Memory B cell (primary cell): Measurements from ENCODE around the gene PHF3.

ENCODE experiments used
- ATAC-seq: fragments of 150-1000 bp; cut with Tn5 transposase; 2 replicates; pipeline ENCODE4 v1.10.0; 2021; ENCODE audit warnings: low read depth, mild to moderate bottlenecking, moderate library complexity
- DNase-seq, 2 donors: peaks; one replicate each; pipeline ENCODE4 v3.0.0; 2022; ENCODE audit warnings: low spot score in 2 of 2
- H3K27ac Mint-ChIP-seq: one replicate; pipeline ENCODE4 v1.8.0; 2022; ENCODE audit warnings: mild to moderate bottlenecking, moderate library complexity, mixed read lengths
- H3K27me3 Mint-ChIP-seq: one replicate; pipeline ENCODE4 v1.8.0; 2022; ENCODE audit warnings: mixed read lengths
- H3K36me3 Mint-ChIP-seq: one replicate; pipeline ENCODE4 v1.8.0; 2022; ENCODE audit warnings: mild to moderate bottlenecking, mixed read lengths
- H3K4me1 Mint-ChIP-seq: one replicate; pipeline ENCODE4 v1.8.0; 2022; ENCODE audit warnings: mixed read lengths
- H3K4me3 Mint-ChIP-seq: one replicate; pipeline ENCODE4 v1.8.0; 2022; ENCODE audit warnings: mild to moderate bottlenecking, moderate library complexity, mixed read lengths
- H3K9me3 Mint-ChIP-seq: one replicate; pipeline ENCODE4 v1.8.0; 2022; ENCODE audit warnings: mixed read lengths

The PHF3 gene, protein sequence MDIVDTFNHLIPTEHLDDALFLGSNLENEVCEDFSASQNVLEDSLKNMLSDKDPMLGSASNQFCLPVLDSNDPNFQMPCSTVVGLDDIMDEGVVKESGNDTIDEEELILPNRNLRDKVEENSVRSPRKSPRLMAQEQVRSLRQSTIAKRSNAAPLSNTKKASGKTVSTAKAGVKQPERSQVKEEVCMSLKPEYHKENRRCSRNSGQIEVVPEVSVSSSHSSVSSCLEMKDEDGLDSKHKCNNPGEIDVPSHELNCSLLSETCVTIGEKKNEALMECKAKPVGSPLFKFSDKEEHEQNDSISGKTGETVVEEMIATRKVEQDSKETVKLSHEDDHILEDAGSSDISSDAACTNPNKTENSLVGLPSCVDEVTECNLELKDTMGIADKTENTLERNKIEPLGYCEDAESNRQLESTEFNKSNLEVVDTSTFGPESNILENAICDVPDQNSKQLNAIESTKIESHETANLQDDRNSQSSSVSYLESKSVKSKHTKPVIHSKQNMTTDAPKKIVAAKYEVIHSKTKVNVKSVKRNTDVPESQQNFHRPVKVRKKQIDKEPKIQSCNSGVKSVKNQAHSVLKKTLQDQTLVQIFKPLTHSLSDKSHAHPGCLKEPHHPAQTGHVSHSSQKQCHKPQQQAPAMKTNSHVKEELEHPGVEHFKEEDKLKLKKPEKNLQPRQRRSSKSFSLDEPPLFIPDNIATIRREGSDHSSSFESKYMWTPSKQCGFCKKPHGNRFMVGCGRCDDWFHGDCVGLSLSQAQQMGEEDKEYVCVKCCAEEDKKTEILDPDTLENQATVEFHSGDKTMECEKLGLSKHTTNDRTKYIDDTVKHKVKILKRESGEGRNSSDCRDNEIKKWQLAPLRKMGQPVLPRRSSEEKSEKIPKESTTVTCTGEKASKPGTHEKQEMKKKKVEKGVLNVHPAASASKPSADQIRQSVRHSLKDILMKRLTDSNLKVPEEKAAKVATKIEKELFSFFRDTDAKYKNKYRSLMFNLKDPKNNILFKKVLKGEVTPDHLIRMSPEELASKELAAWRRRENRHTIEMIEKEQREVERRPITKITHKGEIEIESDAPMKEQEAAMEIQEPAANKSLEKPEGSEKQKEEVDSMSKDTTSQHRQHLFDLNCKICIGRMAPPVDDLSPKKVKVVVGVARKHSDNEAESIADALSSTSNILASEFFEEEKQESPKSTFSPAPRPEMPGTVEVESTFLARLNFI (N-terminal part only)

DNA sequence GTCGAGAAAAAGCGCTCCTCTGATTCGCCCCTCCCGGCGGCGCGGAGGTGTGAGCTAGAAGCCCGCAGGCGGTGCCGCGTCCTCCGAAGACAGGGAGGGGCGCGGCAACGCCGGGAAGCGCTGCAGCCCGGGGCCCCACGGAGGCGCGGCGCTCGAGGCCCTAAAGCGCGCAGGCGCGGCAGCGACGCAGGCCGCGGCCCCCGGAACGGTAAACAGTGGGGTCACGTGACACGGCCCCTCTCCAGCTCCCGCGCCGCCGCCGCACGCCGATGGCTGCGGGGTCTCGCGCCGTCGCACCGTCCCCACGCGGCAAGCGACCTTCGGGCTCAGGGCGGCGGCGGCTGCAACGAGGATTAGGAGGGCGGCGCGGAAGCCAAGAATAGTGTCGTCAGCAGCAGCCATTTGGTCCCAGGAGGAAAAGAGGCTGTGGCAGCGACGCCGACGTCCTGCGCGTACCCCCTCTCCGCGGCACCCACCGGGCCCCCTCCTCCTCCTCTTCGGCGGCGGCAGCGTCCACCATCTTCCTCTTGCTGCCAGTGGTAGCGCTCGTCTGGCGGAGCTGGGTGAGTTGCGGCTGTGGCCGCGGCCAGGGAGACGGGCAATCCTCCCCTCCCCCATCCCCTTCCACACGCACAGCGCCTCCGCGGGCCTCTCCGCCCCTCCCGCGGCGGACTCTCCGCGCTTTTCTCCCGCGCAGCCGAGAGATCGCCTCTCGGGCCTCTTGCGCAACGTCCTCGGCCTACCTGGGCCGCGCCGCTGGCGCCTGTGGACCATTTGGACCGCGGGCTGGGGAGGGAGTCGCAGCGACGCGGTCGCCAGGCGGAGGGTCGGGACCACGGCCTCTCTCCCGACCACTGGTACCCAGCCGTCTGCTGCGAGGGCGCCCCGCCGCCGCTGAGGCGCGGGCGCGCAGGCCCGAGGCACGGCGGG, at the start of gene PHF3:
TSS of gene PHF3 (plus strand) at position 215 of the 930 bp plus-strand sequence. CDS start 10,750 bp downstream, outside the sequence.
- Mint-ChIP-seq H3K4me3 (peak within 1 kb of the TSS; percentile 96), H3K36me3 (no peaks in the 10 kb centered on the region), H3K27ac (peak within 1 kb of the TSS; percentile 99), H3K4me1 (peaks cover 28% of the 10 kb centered on the region), H3K9me3 (no peaks in the 10 kb centered on the region), H3K27me3 (no peaks in the 10 kb centered on the region)
- DNase-seq = peak; percentile 88 to 90
- ATAC-seq = peak; percentile 84

DNA sequence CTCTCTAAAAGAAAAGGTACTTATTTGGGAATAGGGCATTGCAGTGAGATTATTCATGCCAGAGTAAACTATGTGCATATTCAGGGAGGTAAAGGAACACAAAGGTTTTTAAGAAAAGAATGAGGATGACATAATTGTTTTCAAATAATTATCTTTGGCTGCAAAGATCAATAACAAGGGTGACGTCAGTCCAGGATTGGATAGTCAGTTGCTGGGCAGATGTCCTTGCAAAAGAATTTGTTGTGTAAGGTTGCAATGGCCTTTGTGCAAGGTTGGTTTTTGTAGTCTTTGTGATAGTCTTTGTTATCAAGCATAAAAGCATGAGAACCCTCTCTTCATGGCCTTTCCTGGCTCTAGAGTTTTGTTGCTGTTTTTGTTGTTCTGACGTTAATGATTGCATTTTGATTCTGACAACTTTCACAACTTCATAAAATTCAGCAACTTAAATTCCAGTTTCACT, 45.6 kb upstream of the PHF3 start:
- DNase-seq (no peak), ATAC-seq (no peak)
- Mint-ChIP-seq H3K27ac (no peak overlapping the region), H3K9me3 (no peaks in the 10 kb centered on the region), H3K36me3 (no peaks in the 10 kb centered on the region), H3K27me3 (peaks cover 5% of the 10 kb centered on the region), H3K4me1 (no peaks in the 10 kb centered on the region), H3K4me3 (no peak overlapping the region)

DNA sequence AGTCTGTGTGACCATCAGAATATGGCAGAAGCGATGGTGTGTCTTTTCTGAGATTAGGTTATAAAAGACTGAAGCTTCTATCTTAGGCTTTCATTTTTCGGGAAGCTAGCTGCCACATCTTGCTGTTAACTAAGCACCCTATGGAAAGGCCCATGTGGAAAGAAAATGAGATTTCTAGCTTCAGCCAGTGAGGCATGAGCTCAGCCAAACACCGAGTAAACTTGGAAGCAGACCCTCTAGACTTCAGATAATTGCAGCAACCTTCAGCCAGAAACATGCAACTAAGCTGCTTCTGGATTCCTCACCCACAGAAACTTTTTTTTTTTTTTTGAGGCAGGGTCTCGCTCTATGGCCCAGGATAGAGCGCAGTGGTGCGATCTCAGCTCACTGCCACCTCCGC, 42.7 kb upstream of the PHF3 start:
- Mint-ChIP-seq H3K27ac (no peak overlapping the region), H3K4me1 (peaks cover 1% of the 10 kb centered on the region), H3K27me3 (peaks cover 1% of the 10 kb centered on the region), H3K4me3 (no peak overlapping the region), H3K36me3 (no peaks in the 10 kb centered on the region), H3K9me3 (no peaks in the 10 kb centered on the region)
- DNase-seq (no peak), ATAC-seq (no peak)

DNA sequence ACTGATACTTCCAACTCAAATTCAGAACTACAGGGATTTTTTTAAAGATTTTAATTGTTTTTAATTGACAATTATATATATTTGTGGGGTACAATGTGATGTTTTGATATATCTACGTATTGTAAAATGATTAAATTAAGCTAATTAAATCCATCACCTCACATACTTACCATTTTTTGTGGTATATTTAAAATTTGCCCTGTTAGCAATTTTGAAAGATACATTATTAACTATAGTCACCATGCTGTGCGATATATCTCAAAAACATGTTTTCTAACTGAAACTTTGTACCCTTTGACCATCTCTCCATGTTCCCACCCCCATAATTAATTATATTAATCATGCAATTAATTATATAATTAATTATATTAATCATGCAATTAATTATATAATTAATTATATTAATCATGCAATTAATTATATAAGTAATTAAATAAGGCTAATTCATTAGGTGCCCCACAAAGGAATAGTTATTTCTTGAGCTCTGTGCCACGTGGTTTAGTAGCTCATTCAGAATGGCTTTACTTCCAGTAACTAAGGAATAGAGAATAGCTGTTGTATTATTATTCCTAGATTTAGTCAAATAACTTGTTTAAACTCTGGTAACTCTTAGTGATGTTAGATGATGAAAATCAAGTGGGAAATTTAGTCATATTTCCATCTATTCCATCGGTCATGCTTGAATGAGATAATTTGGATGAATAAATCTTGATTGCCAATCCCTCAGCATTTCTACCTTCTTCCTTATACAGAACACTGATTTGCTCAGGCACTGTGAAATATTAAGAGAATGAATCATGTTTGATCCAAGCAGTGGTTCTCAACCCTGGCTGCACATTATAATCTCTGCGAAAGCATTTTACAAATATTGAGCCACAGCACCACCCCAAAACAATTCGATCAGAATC, 38.2 kb upstream of the PHF3 start:
- no peaks in the 10 kb centered on the region for H3K9me3 Mint-ChIP-seq
- ATAC-seq = no peak

DNA sequence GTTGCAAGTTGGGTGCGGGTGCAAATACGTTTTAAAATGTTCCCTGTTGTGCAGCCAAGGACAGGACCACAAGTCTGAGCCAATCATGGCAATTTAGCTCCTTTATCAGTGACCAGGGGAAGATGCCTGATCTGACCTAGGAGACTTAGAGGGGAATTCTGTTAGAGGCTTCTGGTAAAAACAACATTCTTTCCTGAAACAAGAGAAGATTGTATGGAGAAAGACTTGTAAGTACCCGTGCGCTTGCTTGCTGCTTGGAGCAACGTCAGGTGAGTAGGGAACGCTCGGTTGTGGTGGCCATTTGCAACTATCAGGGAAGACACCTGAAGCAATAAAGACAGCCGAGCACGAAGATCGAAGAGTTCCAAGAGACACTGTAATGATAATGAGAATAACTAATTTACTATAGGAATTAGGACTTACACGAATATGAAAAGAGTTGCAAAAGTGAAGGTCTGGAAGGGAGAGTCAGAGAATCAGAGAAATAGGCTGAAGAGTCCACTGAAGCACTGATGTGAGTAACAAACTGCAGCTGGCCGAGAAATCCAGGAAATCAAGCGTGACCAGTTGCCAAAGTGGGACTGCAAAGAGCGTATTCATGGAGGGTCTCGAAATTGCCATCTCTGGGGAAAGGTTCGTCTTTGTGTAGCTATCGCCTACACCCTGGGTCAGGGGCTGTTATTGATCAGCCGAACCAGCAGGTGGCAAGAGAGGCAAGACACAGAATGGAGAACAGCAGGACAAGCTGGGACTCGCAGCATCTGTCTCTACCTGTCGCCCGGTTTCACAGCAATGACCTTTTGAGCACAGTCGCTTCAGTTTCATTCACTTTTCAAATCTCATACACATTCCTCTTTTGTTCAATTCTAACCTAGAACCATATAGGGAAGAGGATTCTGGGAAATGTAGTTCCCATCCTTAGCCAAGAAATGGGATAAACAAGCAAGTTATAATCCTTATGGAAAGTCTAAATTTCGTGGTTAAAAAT, 37.3 kb upstream of the PHF3 start:
- H3K9me3 Mint-ChIP-seq = no peaks in the 10 kb centered on the region
- no peaks in the 10 kb centered on the region for H3K36me3 Mint-ChIP-seq
- ATAC-seq (peak; percentile 99), DNase-seq (peak; percentile 59 to 70)
- peak overlapping the region; percentile 87 for H3K4me3 Mint-ChIP-seq
- peaks cover 12% of the 10 kb centered on the region for H3K4me1 Mint-ChIP-seq
- H3K27ac Mint-ChIP-seq = peak overlapping the region; percentile 68
- peaks cover 1% of the 10 kb centered on the region for H3K27me3 Mint-ChIP-seq

More for the DNA sequence above, 38.2 kb upstream of the PHF3 start:
- no peak for DNase-seq
- no peaks in the 10 kb centered on the region for H3K36me3 Mint-ChIP-seq
- peak overlapping the region; percentile 87 for H3K4me3 Mint-ChIP-seq
- H3K4me1 Mint-ChIP-seq = peaks cover 12% of the 10 kb centered on the region
- no peak overlapping the region for H3K27ac Mint-ChIP-seq
- peaks cover 1% of the 10 kb centered on the region for H3K27me3 Mint-ChIP-seq

DNA sequence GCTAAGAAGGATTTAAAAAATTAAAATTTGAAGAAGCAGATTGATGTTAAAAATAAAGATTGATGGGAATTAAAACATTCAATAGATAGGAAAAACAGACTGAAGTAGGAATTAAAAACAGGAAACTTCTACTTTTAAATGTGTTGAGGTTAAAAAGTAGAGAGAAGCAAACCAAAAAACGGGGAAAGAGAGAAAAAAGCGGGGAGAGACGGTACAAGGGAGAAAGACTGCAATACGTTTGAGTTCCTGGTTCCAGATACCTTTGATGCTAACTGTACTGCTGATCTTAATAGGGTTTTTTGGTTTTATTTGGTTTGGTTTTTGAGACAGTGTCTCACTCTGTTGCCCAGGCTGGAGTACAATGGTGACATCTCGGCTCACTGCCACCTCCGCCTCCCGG, 36.4 kb upstream of the PHF3 start:
- DNase-seq (no peak), ATAC-seq (no peak)
- peaks cover 1% of the 10 kb centered on the region for H3K27me3 Mint-ChIP-seq
- H3K27ac Mint-ChIP-seq = no peak overlapping the region
- peaks cover 12% of the 10 kb centered on the region for H3K4me1 Mint-ChIP-seq
- no peaks in the 10 kb centered on the region for H3K36me3 Mint-ChIP-seq
- no peaks in the 10 kb centered on the region for H3K9me3 Mint-ChIP-seq
- no peak overlapping the region for H3K4me3 Mint-ChIP-seq

DNA sequence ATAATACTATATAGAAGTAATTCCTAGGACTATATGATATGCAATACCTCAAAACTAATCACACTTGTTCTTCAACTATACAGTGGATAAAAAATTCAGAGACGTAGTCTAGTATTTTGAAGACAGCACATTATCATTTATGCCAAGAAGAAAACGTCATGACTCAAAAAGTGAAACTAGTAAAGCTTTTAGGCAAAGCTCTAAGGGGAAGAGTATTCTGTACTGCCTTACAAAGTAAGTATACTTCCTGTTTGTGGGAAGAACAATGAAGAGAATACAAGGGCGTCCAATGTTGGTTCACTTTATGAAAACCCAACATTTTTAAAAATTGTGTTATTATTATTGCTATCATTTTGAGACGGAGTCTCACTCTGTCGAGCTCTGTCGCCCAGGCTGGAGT, 35.5 kb upstream of the PHF3 start:
- ATAC-seq (no peak), DNase-seq (no peak)

DNA sequence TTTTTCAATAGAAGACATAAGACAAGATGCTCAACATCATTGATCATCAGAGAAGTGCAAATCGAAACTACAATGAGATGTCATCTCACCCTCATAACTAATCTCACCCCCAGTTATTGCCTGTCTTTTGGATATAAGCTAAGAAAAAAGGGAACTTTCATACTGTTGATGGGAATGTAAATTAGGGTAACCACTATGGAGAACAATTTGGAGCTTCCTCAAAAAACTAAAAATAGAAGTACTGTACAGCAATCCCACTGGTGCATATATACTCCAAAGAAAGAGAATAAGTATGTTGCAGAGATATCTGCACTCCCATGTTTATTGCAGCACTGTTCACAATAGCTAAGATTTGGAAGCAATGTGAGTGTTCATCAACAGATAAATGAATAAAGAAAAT, 26.4 kb upstream of the PHF3 start:
- H3K27me3 Mint-ChIP-seq = no peaks in the 10 kb centered on the region
- no peaks in the 10 kb centered on the region for H3K9me3 Mint-ChIP-seq
- H3K4me1 Mint-ChIP-seq = peaks cover 2% of the 10 kb centered on the region
- H3K36me3 Mint-ChIP-seq = no peaks in the 10 kb centered on the region
- H3K4me3 Mint-ChIP-seq = no peak overlapping the region
- no peak for ATAC-seq
- H3K27ac Mint-ChIP-seq = no peak overlapping the region
- DNase-seq = no peak

More for the DNA sequence above, 35.5 kb upstream of the PHF3 start:
- Mint-ChIP-seq H3K9me3 (no peaks in the 10 kb centered on the region), H3K4me1 (peaks cover 12% of the 10 kb centered on the region), H3K36me3 (no peaks in the 10 kb centered on the region), H3K27me3 (peaks cover 1% of the 10 kb centered on the region), H3K27ac (no peak overlapping the region), H3K4me3 (no peak overlapping the region)

DNA sequence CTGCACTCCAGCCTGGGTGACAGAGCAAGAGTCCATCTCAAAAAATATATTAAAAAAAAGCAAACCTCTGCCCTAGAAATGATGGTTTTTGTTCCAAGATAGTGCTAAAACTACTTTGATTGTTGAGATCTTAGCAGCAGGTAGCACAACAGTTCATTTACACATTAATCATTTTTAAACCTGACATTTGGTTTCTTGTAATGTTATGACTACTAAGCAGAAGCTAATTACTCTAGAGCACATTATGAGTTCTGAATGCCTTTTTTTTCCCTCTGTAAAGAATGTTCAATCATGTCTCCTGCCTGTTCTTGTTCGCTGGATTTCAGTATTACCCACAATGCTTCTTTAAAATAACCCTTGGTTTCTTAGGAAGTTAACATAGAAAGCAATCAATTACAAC, 24.7 kb upstream of the PHF3 start:
- Mint-ChIP-seq H3K9me3 (no peaks in the 10 kb centered on the region), H3K4me3 (no peak overlapping the region), H3K36me3 (no peaks in the 10 kb centered on the region), H3K27ac (no peak overlapping the region), H3K27me3 (no peaks in the 10 kb centered on the region), H3K4me1 (peaks cover 2% of the 10 kb centered on the region)
- ATAC-seq = no peak
- no peak for DNase-seq

DNA sequence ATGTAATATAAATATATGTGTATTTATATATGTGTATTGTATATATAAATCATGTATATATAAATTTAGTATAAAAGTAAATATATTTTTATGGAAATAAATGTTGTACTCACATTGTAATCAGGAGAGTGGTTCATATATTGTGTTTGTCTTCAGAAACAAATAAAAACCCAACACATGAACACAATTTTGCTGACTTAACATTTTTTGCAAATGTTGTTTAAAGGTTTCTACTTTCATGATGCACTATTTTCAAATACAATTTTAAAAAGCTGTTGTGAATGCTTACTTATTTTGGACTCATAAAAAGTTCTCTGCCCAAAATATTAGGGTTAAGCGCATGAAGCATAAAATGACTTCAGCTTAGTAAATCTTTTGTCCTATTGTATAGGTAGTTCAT, 24.0 kb upstream of the PHF3 start:
- DNase-seq = no peak
- H3K4me1 Mint-ChIP-seq = peaks cover 2% of the 10 kb centered on the region
- no peak overlapping the region for H3K27ac Mint-ChIP-seq
- no peak overlapping the region for H3K4me3 Mint-ChIP-seq
- no peaks in the 10 kb centered on the region for H3K27me3 Mint-ChIP-seq
- no peaks in the 10 kb centered on the region for H3K9me3 Mint-ChIP-seq
- ATAC-seq = no peak
- no peaks in the 10 kb centered on the region for H3K36me3 Mint-ChIP-seq

DNA sequence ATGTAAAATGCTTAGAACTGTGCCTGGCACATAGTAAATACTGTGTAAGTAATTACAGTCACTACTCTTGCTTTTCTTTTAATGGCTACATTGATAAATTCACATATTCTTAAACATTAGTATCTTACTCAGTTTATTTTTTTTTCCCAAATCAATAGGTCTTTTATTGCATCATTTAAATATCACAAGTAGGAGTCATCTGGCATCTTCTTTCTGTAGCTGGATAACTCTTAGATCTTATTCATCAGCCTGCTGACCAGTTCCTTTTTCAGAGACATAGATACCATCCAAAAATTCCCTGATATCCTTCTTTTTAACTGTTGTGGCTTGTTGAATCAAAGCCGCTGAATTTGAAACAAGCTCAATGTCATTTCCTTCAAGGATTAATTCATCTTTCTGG, 20.0 kb upstream of the PHF3 start:
- Mint-ChIP-seq H3K27me3 (peaks cover 3% of the 10 kb centered on the region), H3K27ac (no peak overlapping the region), H3K9me3 (no peaks in the 10 kb centered on the region), H3K36me3 (no peaks in the 10 kb centered on the region), H3K4me3 (no peak overlapping the region), H3K4me1 (peaks cover 2% of the 10 kb centered on the region)
- DNase-seq (no peak), ATAC-seq (no peak)
